G401 (cell line): ENCODE data around the gene LONP1. TPM values are rescaled to one million over a fixed set of nuclear protein-coding genes. Genes with fewer than 3 reads are reported as not detected.

ENCODE experiments used
- DNase-seq: peaks from one replicate; pipeline ENCODE4 v3.0.0-alpha.2; 2015; ENCODE audit warnings: low spot score
- in situ Hi-C: cut with HindIII; loops from 2 replicates; pipeline ENCODE4 v1.10.0; 2016; ENCODE audit warnings: low sequenced_read_pairs, mixed read lengths
- total RNA-seq: library from RNA; depleted of rRNA; stranded (reverse); fragments of >200 nt; shearing (Covaris generic); gene quantifications from 2 replicates; pipeline ENCODE4 v1.2.3, GENCODE V29; 2014; rRNA removed

Gene LONP1
- total RNA-seq, 1 experiment from 2014 or later = 240 TPM

GRCh38 chr19:5665781-5666513 is 54.0 kb downstream of the LONP1 start:
- DNase-seq = no peak
- in situ Hi-C loops = loop anchor here (5.0 kb wide), 1 partner anchor 64 kb away; no protein-coding TSS in a partner anchor

GRCh38 chr19:5664515-5664914 is 55.4 kb downstream of the LONP1 start:
- in situ Hi-C loops = no loop called here
- DNase-seq = no peak

- in situ Hi-C loops = no loop called here
- DNase-seq = no peak
Measured at GRCh38 chr19:5663904-5664303, 56.0 kb downstream of the LONP1 start.

GRCh38 chr19:5661483-5661882 is 58.5 kb downstream of the LONP1 start:
- no peak for DNase-seq
- in situ Hi-C loops = no loop called here

- no peak for DNase-seq
- in situ Hi-C loops = no loop called here
Measured at GRCh38 chr19:5655412-5655811, 64.5 kb downstream of the LONP1 start.

- in situ Hi-C loops = no loop called here
- DNase-seq = no peak
Measured at GRCh38 chr19:5654931-5655330, 65.0 kb downstream of the LONP1 start.

- DNase-seq = no peak
Measured at GRCh38 chr19:5652261-5652660, 67.7 kb downstream of the LONP1 start.

GRCh38 chr19:5651361-5651760 is 68.6 kb downstream of the LONP1 start:
- DNase-seq = no peak
- in situ Hi-C loops = no loop called here

More at GRCh38 chr19:5652261-5652660, 67.7 kb downstream of the LONP1 start:
- in situ Hi-C loops = no loop called here

GRCh38 chr19:5648464-5648863 is 71.5 kb downstream of the LONP1 start:
- in situ Hi-C loops = no loop called here
- DNase-seq = no peak

- in situ Hi-C loops = no loop called here
- no peak for DNase-seq
Measured at GRCh38 chr19:5646703-5647102, 73.2 kb downstream of the LONP1 start.

- no peak for DNase-seq
- in situ Hi-C loops = no loop called here
Measured at GRCh38 chr19:5645409-5645808, 74.5 kb downstream of the LONP1 start.

- in situ Hi-C loops = no loop called here
- DNase-seq = no peak
Measured at GRCh38 chr19:5644037-5644436, 75.9 kb downstream of the LONP1 start.

- in situ Hi-C loops = no loop called here
- no peak for DNase-seq
Measured at GRCh38 chr19:5643060-5643459, 76.9 kb downstream of the LONP1 start.

GRCh38 chr19:5642204-5642603 is 77.7 kb downstream of the LONP1 start:
- in situ Hi-C loops = no loop called here
- no peak for DNase-seq

Other genes starting within 250 kb of the LONP1 start
- gene TINCR, start 152.2 kb downstream of the LONP1 start, total RNA-seq = not detected in 2 replicates
- gene SAFB2, start 97.4 kb downstream of the LONP1 start, total RNA-seq = 6.0 and 13.7 TPM in 2 replicates
- 43.8 and 65.7 TPM in 2 replicates for gene SAFB, start 97.1 kb downstream of the LONP1 start, total RNA-seq
- gene MICOS13, start 39.6 kb downstream of the LONP1 start, total RNA-seq = 36.5 and 74.5 TPM in 2 replicates
- 15.1 and 18.8 TPM in 2 replicates for gene HSD11B1L, start 39.1 kb downstream of the LONP1 start, total RNA-seq
- 758 and 1,281 TPM in 2 replicates for gene RPL36, start 29.9 kb downstream of the LONP1 start, total RNA-seq
- gene CATSPERD, start 491 bp upstream of the LONP1 start, total RNA-seq = not detected in 2 replicates
- gene PRR22, start 64.6 kb upstream of the LONP1 start, total RNA-seq = 0.43 and 2.6 TPM in 2 replicates
- gene DUS3L, start 71.0 kb upstream of the LONP1 start, total RNA-seq = 100 and 105 TPM in 2 replicates
- gene NRTN, start 84.9 kb upstream of the LONP1 start, total RNA-seq = 8.3 and 14.0 TPM in 2 replicates
- not detected in 2 replicates for gene FUT6, start 119.6 kb upstream of the LONP1 start, total RNA-seq
- not detected in 2 replicates for gene FUT3, start 131.3 kb upstream of the LONP1 start, total RNA-seq
- gene FUT5, start 150.4 kb upstream of the LONP1 start, total RNA-seq = not detected in 2 replicates
- gene NDUFA11, start 183.6 kb upstream of the LONP1 start, total RNA-seq = 430 and 662 TPM in 2 replicates
- 2.2 and 2.6 TPM in 2 replicates for gene VMAC, start 184.7 kb upstream of the LONP1 start, total RNA-seq
- gene CAPS, start 194.1 kb upstream of the LONP1 start, total RNA-seq = 0.31 and 5.8 TPM in 2 replicates